T-helper 1 cell treated with Interleukin-12 subunit alpha and Interleukin-12 subunit beta and Interleukin-4 antibody, amounts not matched to agents 30 ng/mL and 1 ng/mL, for 36 hours (primary cell): ENCODE results near the gene RP2. TPM values are rescaled to one million over a fixed set of nuclear protein-coding genes. Genes with fewer than 3 reads are reported as not detected.

ENCODE experiments used
- intact Hi-C: fragments of 100-400 bp; cut with micrococcal nuclease; formaldehyde crosslinking; loops from one replicate; pipeline ENCODE4 v1.15.1; 2024
- total RNA-seq: library from RNA; stranded (reverse); gene quantifications from 2 replicates; pipeline ENCODE4 v1.2.3, GENCODE V29; 2022

Gene RP2
- total RNA-seq, 1 donor from 2014 or later = 9.0 TPM

- intact Hi-C loops = loop anchor here (5.0 kb wide), 1 partner anchor 1844 kb away; no protein-coding TSS in a partner anchor
Observed at GRCh38 chrX:46916273-46916672, 79.4 kb downstream of the RP2 start.

GRCh38 chrX:46917622-46918021, 80.8 kb downstream of the RP2 start:
- intact Hi-C loops = loop anchor here (5.0 kb wide), 1 partner anchor 1845 kb away; no protein-coding TSS in a partner anchor

GRCh38 chrX:46918434-46918833, 81.6 kb downstream of the RP2 start:
- intact Hi-C loops = loop anchor here (5.0 kb wide), 1 partner anchor 1846 kb away; no protein-coding TSS in a partner anchor

DNA sequence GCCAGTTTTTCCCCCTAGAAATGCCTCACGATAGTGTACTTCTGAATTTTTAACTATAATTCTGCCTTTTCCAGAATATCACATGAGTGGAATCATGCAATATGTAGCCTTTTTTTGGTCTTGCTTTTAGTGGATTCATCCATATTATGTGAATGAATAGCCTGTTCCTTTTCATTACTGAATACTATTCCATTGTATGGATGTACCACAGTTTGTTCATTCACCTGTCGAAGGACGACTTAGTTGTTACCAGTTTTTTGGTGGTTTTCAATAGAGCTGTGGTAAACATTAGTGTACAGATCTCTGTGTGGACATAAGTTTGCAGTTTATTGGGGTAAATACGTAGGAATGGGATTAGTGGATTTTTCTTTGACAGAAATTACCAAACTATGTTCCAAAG, 83.4 kb downstream of the RP2 start:
- intact Hi-C loops = no loop called here

DNA sequence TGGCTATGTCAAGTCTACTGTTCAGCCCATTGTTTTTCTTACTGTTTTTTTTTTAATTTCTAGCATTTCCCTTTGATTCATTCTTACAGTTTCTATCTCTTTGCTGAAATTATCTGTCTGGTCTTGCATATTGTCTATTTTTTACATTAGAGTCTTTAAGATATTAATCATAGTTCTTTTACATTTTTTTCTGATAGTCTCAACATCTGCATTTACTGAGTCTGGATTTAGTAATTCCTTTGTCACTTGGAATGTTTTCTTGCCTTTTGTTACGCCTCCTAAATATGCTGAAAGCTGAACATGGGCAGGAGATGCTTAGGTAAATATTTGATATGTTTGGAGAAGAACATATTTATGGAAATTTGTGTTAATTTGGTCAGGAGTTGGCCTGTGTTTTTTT, 85.8 kb downstream of the RP2 start:
- intact Hi-C loops = no loop called here

DNA sequence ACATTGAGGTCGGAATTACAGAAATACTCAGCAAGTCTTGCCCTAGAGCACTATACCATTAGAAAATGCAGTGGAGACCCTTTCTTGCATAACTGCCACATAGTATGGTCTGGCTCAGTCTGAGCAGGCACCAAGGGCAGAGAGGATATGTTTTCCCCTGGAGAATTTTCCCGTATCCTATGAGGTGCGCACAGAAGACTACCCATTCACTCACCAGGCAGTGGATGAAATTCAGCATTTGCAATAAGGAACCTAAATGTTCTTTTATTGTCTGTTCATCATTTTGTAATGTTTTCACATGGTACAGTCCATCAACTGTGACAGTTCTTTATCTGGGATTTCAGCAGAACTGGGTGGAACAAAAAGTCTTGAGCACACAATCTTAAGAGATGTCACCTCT, 90.9 kb downstream of the RP2 start:
- intact Hi-C loops = no loop called here

GRCh38 chrX:46929439-46930261, 92.8 kb downstream of the RP2 start:
- intact Hi-C loops = no loop called here

Other genes with a start within 250 kb of the RP2 start
- 15.4 and 17.0 TPM in 2 replicates for gene SLC9A7, start 77.9 kb upstream of the RP2 start, total RNA-seq
- gene JADE3, start 75.4 kb downstream of the RP2 start, total RNA-seq = 0.63 and 1.2 TPM in 2 replicates
- gene RGN, start 241.4 kb downstream of the RP2 start, total RNA-seq = not detected in 2 replicates